PFSK-1 (cell line): Measurements from ENCODE around the gene PITRM1.

Experiments
- POLR2AphosphoS5 ChIP-seq: IDR thresholded peaks from 2 replicates; pipeline ENCODE4 v1.6.1; 2012; ENCODE audit warnings: low read depth, mild to moderate bottlenecking, control low read depth, low read length, moderate library complexity
- SIN3A ChIP-seq: IDR thresholded peaks from 2 replicates; pipeline ENCODE4 v1.6.1; 2012; ENCODE audit warnings: mild to moderate bottlenecking, low read length, moderate library complexity, borderline replicate concordance; ENCODE audit not compliant: insufficient read depth
- TAF1 ChIP-seq: IDR thresholded peaks from 2 replicates; pipeline ENCODE4 v1.6.1; 2012; ENCODE audit warnings: low read length, control low read depth, borderline replicate concordance; ENCODE audit not compliant: insufficient read depth

DNA sequence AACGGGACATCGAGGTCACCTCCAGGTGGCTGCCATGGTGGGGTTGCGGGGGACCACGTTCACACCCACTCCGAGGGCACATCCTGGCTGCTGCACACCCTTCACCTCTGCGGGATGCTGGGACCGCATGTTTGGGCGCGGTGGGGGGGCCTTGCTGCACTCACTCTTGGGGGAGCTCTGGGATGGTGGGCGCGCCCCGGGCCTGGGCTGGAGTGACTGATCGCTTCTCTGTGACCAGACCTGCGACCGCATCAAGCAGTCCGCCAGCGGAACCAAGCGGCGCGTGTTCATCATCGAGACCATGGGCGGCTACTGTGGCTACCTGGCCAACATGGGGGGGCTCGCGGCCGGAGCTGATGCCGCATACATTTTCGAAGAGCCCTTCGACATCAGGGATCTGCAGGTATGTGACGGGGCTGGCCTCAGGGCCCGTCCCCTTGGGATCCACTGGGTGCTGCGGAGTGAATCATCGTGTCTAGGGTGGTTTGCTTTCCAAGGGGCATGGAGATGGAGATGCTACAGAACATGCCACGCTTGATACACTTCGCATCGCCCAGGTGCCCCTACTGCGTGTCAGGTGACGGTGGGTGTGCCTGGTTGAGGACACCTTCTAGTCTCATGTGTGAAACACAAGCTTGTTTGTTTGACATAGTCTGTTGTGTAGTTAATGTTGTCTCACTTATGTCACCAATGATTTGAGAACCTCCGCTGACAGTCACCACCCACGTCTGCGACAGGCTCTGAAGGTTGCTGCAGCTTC is 42.8 kb downstream of the PITRM1 start:
- no peak for TF ChIP-seq POLR2AphosphoS5
- TF ChIP-seq SIN3A: no peak
- TF ChIP-seq TAF1: no peak
